DOHH2 (cell line): Measurements from ENCODE around the gene C3orf22.

Experiments used
- H3F3A ChIP-seq: fragments of 200-600 bp; sonication (generic), shearing (Covaris generic); 2 replicates; pipeline ENCODE4 v1.6.0; 2016; ENCODE audit warnings: antibody characterized with exemption, mild to moderate bottlenecking; ENCODE audit not compliant: control insufficient read depth, insufficient read depth
- H3K27ac ChIP-seq: fragments of 200-600 bp; sonication (generic); 2 replicates; pipeline ENCODE4 v1.5.1; 2014; ENCODE audit warnings: low read depth, mild to moderate bottlenecking, low read length, moderate library complexity
- H3K27me3 ChIP-seq: fragments of 200-600 bp; sonication (generic); 2 replicates; pipeline ENCODE4 v1.6.1; 2014; ENCODE audit warnings: mild to moderate bottlenecking, low read length, mixed read lengths; ENCODE audit not compliant: control insufficient read depth
- H3K36me3 ChIP-seq: fragments of 200-600 bp; sonication (generic); 2 replicates; pipeline ENCODE4 v1.6.1; 2014; ENCODE audit warnings: mild to moderate bottlenecking, low read length, moderate library complexity, mixed read lengths; ENCODE audit not compliant: control insufficient read depth
- H3K4me1 ChIP-seq: fragments of 200-600 bp; sonication (generic); 2 replicates; pipeline ENCODE4 v1.6.1; 2014; ENCODE audit warnings: mild to moderate bottlenecking, low read length, mixed read lengths; ENCODE audit not compliant: control insufficient read depth
- H3K4me2 ChIP-seq: fragments of 200-600 bp; sonication (generic); 2 replicates; pipeline ENCODE4 v1.6.0; 2014; ENCODE audit warnings: mild to moderate bottlenecking, low read length, moderate library complexity
- H3K4me3 ChIP-seq: fragments of 200-600 bp; sonication (generic); 2 replicates; pipeline ENCODE4 v1.5.1; 2014; ENCODE audit warnings: mild to moderate bottlenecking, low read length, mixed read lengths
- H3K79me2 ChIP-seq: fragments of 200-600 bp; sonication (generic); 2 replicates; pipeline ENCODE4 v1.6.1; 2014; ENCODE audit warnings: mild to moderate bottlenecking, low read length, mixed read lengths; ENCODE audit not compliant: control insufficient read depth
- H3K9me2 ChIP-seq: fragments of 200-600 bp; sonication (generic); replicated peaks from 2 replicates; pipeline ENCODE4 v1.6.1; 2014; ENCODE audit warnings: mild to moderate bottlenecking, low read length, mixed read lengths; ENCODE audit not compliant: control insufficient read depth
- H3K9me3 ChIP-seq: fragments of 200-600 bp; sonication (generic); 2 replicates; pipeline ENCODE4 v1.6.1; 2014; ENCODE audit warnings: antibody characterized with exemption, low read length, mixed read lengths; ENCODE audit not compliant: control insufficient read depth, insufficient read depth
- H4K20me1 ChIP-seq: fragments of 200-600 bp; sonication (generic); 2 replicates; pipeline ENCODE4 v1.6.0; 2014; ENCODE audit warnings: low read depth, mild to moderate bottlenecking, antibody characterized with exemption, low read length, moderate library complexity; ENCODE audit not compliant: control insufficient read depth, insufficient read depth
- EZH2phosphoT487 ChIP-seq: fragments of 200-600 bp; sonication (generic); IDR thresholded peaks from 2 replicates; pipeline ENCODE4 v1.6.1; 2017; ENCODE audit warnings: borderline replicate concordance, mild to moderate bottlenecking, antibody characterized with exemption, low read length, moderate library complexity, mixed read lengths
- TF ChIP-seq, protein P1 (sequence below): fragments of 200-600 bp; sonication (generic); IDR thresholded peaks from one replicate; pipeline ENCODE4 v1.5.1; 2014; ENCODE audit warnings: antibody characterized with exemption, mild to moderate bottlenecking, low read depth, low read length; ENCODE audit not compliant: poor library complexity, severe bottlenecking

Gene C3orf22

GRCh38 chr3:126569390-126569975 is 10.8 kb upstream of the C3orf22 start:
- no peaks in the 10 kb centered on the region for H3K36me3 ChIP-seq
- no peak overlapping the region for H3K27ac ChIP-seq
- no peak overlapping the region for H3K4me2 ChIP-seq
- H3K79me2 ChIP-seq: no peaks in the 10 kb centered on the region
- H4K20me1 ChIP-seq: no peaks in the 10 kb centered on the region
- H3K9me3 ChIP-seq: no peaks in the 10 kb centered on the region
- H3F3A ChIP-seq: no peaks in the 10 kb centered on the region
- TF ChIP-seq, protein P1, sequence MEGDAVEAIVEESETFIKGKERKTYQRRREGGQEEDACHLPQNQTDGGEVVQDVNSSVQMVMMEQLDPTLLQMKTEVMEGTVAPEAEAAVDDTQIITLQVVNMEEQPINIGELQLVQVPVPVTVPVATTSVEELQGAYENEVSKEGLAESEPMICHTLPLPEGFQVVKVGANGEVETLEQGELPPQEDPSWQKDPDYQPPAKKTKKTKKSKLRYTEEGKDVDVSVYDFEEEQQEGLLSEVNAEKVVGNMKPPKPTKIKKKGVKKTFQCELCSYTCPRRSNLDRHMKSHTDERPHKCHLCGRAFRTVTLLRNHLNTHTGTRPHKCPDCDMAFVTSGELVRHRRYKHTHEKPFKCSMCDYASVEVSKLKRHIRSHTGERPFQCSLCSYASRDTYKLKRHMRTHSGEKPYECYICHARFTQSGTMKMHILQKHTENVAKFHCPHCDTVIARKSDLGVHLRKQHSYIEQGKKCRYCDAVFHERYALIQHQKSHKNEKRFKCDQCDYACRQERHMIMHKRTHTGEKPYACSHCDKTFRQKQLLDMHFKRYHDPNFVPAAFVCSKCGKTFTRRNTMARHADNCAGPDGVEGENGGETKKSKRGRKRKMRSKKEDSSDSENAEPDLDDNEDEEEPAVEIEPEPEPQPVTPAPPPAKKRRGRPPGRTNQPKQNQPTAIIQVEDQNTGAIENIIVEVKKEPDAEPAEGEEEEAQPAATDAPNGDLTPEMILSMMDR: no peak
- TF ChIP-seq EZH2phosphoT487: no peak
- no peaks in the 10 kb centered on the region for H3K4me1 ChIP-seq
- H3K4me3 ChIP-seq: no peak overlapping the region
- peaks cover 22% of the 10 kb centered on the region for H3K27me3 ChIP-seq
- H3K9me2 ChIP-seq: no peaks in the 10 kb centered on the region

GRCh38 chr3:126568776-126569342 is 10.1 kb upstream of the C3orf22 start:
- no peak for TF ChIP-seq EZH2phosphoT487
- TF ChIP-seq, protein P1: no peak
- no peaks in the 10 kb centered on the region for H3K36me3 ChIP-seq
- no peak overlapping the region for H3K4me3 ChIP-seq
- no peak overlapping the region for H3K4me2 ChIP-seq
- peaks cover 22% of the 10 kb centered on the region for H3K27me3 ChIP-seq
- H4K20me1 ChIP-seq: no peaks in the 10 kb centered on the region
- H3F3A ChIP-seq: no peaks in the 10 kb centered on the region
- H3K27ac ChIP-seq: no peak overlapping the region
- H3K79me2 ChIP-seq: no peaks in the 10 kb centered on the region
- no peaks in the 10 kb centered on the region for H3K9me2 ChIP-seq
- no peaks in the 10 kb centered on the region for H3K4me1 ChIP-seq
- no peaks in the 10 kb centered on the region for H3K9me3 ChIP-seq

DNA sequence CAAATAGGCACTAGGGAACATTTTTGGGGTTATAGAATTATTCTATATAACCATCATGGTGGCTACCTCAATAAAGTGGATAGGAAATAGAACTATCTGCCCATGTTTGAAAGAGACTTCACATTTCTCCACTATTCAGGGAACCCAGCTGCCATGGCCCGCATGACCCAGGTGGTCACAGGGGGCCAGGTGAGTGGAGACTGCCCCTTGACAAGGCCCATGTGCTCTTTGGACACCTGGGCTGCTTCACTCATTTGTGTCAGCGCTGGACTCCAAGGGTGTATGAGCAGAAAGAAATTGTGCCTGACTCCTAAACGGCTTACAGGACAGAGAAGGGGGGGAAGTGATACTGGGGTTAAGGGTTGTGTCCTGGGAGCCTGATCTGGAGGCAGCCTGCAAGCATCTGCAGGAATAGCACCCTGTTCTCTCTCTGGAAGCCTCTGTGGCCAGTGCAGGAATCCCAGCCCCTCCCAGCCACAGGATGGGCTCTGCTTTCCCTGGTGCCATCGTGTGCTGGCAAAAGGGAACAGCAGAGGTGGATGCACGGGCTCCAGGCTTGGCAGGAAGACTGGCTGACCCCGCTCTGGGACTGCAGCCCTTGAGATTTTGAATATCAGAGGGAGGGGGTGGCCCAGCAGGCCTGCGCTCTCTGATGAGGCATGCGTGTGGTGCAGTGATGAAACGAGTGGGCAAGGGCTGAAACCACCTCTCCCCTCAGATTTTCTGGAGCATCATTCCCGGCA is 9.1 kb upstream of the C3orf22 start:
- no peak overlapping the region for H3K4me3 ChIP-seq
- H3F3A ChIP-seq: no peaks in the 10 kb centered on the region
- TF ChIP-seq EZH2phosphoT487: no peak
- no peaks in the 10 kb centered on the region for H3K9me3 ChIP-seq
- no peaks in the 10 kb centered on the region for H4K20me1 ChIP-seq
- H3K9me2 ChIP-seq: no peaks in the 10 kb centered on the region
- peaks cover 22% of the 10 kb centered on the region for H3K27me3 ChIP-seq
- H3K4me2 ChIP-seq: no peak overlapping the region
- H3K79me2 ChIP-seq: no peaks in the 10 kb centered on the region
- no peaks in the 10 kb centered on the region for H3K4me1 ChIP-seq
- H3K27ac ChIP-seq: no peak overlapping the region
- no peaks in the 10 kb centered on the region for H3K36me3 ChIP-seq
